ENCODE results near the gene ADARB1. TPM values are rescaled to one million over a fixed set of nuclear protein-coding genes. Genes with fewer than 3 reads are reported as not detected.

ADARB1 gene
- polyA plus RNA-seq, 4 donors: 16.0 to 19.8 (median 17.3) TPM

DNA sequence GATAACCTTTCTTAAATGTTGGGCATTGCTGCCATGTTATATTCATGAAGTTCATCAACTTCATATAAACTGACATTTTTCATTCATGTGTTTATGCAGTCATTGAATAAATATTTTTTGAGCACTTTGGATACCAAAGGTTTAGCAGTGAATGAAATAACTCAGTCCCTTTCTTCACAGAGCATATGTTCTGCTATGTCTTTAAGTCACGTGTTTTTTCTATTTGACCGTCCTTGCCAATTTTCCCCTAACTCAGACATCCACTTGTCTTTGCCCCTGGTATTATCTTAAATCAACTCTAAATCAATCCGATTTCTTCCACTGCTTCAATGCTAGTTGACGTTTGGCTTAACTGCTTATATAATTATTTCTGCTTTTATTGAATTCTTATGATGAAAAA is 16.6 kb downstream of the ADARB1 start:
- no peak for DNase-seq (ENCODE audit: low read depth in 4 of 4, low spot score in 3 of 4)

DNA sequence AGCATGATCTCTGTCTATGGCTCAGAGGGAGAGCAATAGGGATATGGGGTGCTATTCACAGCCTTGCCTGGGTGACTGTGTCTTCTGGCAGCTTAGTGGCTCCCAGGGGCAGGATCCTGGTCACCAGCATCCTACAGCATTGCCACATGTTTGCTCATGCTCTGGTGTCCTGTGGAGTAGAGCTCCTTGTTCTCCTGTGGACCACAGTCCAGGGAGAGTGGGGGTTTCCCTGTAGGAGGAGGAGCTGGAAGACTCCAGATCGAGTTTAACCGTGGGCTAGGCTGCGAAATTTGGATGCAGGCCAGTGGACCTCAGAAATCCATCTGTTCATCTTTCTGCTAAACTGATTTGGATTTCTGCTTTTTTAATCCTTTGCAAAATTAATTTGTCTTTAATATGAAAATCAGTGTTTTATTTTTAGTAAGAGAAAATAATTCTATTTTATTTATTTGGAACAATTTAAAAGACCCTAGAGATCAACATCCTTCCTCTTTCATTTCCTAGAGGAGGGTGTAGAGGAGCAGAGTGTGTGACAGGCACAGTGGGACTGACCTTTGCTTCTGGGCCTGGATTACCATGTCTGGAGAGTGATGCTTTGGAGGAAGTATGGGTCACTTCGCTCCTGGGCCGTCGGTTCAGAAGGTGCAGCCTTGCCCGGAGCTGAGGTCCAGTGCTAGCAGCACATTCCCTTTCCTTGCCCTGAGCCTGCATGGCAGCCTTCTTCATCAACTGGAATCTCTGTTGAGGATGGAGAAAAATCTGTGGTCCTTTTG is 17.4 kb downstream of the ADARB1 start:
- DNase-seq (ENCODE audit: low read depth in 4 of 4, low spot score in 3 of 4): no peak

- DNase-seq (ENCODE audit: low read depth in 4 of 4, low spot score in 3 of 4): no peak
Measured at GRCh38 chr21:45093035-45093532, 18.7 kb downstream of the ADARB1 start.

- no peak for DNase-seq (ENCODE audit: low read depth in 4 of 4, low spot score in 3 of 4)
Measured at GRCh38 chr21:45094412-45094811, 20.0 kb downstream of the ADARB1 start.

- no peak for DNase-seq (ENCODE audit: low read depth in 4 of 4, low spot score in 3 of 4)
Measured at GRCh38 chr21:45095505-45095904, 21.1 kb downstream of the ADARB1 start.

- DNase-seq (ENCODE audit: low read depth in 4 of 4, low spot score in 3 of 4): no peak
Measured at GRCh38 chr21:45096217-45096616, 21.8 kb downstream of the ADARB1 start.

DNA sequence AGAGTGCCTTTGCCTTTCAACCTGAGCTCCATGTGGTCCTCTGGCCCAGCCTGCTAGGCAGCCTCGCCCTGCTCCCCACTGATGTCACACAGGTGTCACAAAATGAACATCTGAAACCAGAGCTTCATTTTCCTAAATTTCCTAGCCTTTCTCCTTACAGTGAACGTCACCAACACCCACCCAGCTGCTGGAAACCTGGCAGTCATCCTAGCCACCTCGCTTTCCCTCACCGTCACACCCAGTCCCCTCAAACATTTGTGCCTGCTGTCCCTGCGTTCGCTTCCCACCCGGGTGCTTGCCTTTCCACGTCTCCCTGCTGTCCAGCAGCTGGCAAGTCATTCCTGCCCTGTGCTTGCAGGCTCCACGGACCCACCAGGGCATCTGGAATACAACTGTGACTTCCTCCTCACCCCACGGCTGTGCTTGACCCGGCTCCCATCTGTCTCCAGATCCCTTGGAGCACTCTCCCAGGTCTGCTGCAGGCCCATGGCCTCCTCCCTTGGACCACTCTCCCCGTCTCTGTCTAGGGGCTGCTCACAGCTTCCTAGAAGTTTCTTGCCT is 23.5 kb downstream of the ADARB1 start:
- no peak for DNase-seq (ENCODE audit: low read depth in 4 of 4, low spot score in 3 of 4)

- no peak for DNase-seq (ENCODE audit: low read depth in 4 of 4, low spot score in 3 of 4)
Measured at GRCh38 chr21:45098867-45099266, 24.5 kb downstream of the ADARB1 start.

DNA sequence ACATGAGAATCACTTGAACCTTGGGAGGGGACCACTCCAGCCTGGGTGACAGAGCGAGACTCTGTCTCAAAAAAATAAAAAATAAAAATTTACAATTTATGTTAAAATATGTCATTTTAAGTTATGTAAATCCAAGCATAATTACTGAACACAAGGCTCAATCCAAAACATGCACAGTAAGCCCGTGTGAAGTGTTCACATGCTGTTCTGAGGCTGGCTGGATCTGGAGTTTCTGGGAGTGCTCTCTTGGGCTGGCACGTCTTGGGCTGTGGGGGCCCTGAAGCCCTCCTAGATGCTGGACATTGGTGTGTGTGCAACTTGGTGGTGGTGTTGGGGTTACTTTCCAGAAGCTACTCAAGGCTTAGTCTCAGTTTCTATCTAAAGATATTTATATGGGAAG is 25.2 kb downstream of the ADARB1 start:
- DNase-seq (ENCODE audit: low read depth in 4 of 4, low spot score in 3 of 4): no peak

GRCh38 chr21:45100866-45101265 is 26.5 kb downstream of the ADARB1 start:
- DNase-seq (ENCODE audit: low read depth in 4 of 4, low spot score in 3 of 4): no peak

DNA sequence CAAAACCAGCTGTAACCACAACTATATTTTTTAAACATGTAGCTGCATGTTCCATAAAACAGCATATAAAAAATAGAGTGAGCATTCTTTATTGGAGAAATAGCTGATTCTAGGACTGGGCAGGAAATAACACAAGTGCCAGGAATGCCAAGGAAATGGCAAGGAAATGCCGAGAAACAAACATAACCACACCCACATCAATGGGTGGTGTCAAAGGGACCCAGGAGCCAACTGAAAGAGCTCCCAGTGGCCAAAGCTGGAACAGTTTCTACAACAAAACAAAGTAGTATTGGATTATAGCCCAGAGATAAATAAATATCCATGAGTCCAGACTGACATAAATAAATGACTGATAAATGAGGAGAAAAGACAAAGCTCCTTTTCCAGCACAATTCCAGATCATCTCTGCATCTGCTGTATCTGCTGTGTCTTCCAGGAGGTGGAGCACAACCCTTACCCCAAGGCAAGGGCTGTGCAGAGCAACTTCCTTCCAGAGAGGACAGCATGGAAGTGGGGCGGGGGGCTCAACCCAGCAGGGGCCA is 28.1 kb downstream of the ADARB1 start:
- DNase-seq (ENCODE audit: low read depth in 4 of 4, low spot score in 3 of 4): no peak

DNA sequence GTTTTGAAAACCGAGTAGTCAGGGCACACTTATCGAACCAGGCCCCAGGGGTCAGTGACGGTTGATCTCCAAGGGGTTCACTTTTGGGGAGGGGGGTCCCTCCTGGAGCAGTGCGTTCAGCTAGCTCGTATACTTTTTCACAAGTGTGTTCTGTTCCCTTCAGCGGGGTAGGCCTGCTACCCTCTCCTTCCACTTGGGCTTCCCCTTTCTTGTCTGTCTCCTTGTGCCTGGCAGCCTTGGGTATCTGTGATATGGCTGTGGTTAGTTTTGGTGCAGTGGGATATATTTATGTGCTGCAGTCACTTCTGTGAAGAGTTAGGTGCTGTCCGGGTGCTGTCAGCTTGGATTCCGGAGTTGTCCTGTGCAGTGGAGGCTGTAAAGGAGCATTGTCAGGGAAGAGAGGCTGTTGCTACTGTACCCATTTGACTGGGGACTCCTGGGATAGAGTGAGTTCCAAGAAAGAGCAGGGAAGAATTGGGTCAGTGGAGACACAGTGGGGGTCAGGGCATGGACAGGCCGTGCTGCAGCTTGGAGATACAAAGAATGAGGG is 29.7 kb downstream of the ADARB1 start:
- no peak for DNase-seq (ENCODE audit: low read depth in 4 of 4, low spot score in 3 of 4)

GRCh38 chr21:45104560-45104959 is 30.2 kb downstream of the ADARB1 start:
- DNase-seq (ENCODE audit: low read depth in 4 of 4, low spot score in 3 of 4): no peak

DNA sequence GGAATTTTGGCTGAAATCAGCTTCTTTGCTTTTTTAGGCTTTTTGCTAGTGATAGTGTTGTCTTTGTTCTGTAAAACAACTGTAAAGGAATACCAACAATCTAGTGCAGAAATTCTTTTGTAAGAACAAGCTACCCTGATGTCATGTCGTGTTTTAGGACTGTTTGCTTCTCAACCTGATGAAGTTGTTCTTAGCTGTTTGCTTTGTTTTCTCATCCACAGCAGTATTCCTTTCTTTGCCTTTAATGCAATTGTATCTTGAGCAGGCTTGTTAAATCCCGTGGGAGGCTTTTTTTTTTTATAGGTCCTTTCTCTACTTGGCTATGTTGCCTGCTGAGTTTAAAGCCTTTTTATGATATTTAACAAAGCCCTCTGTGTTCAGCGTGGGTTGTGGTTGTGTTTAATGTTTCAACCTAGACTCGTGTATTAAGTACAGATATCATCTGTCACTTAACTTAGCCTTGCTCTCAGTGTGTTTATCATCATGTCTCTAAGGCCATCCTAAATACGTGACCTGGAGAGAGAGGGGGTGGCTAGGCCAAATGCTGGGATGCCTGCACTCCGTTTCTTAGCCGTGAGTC is 31.6 kb downstream of the ADARB1 start:
- DNase-seq (ENCODE audit: low read depth in 4 of 4, low spot score in 3 of 4): no peak

GRCh38 chr21:45108034-45108790 is 33.8 kb downstream of the ADARB1 start:
- DNase-seq (ENCODE audit: low read depth in 4 of 4, low spot score in 3 of 4): no peak

GRCh38 chr21:45108808-45109781 is 34.7 kb downstream of the ADARB1 start:
- no peak for DNase-seq (ENCODE audit: low read depth in 4 of 4, low spot score in 3 of 4)

GRCh38 chr21:45109831-45110492 is 35.6 kb downstream of the ADARB1 start:
- DNase-seq (ENCODE audit: low read depth in 4 of 4, low spot score in 3 of 4): no peak

GRCh38 chr21:45110873-45111624 is 36.7 kb downstream of the ADARB1 start:
- no peak for DNase-seq (ENCODE audit: low read depth in 4 of 4, low spot score in 3 of 4)
